ENCODE measurements around the gene CTXND2. TPM values are rescaled to one million over a fixed set of nuclear protein-coding genes. Genes with fewer than 3 reads are reported as not detected.

CTXND2 gene
- total and polyA plus RNA-seq, 10 donors, result not detected

GRCh38 chr1:150905301-150905700 lies 18.4 kb downstream of the CTXND2 start:
- peaks cover 0 to 5% (median 0%) of the 10 kb centered on the region in 6 donors for H3K4me1 ChIP-seq
- H3K27me3 ChIP-seq (replicated peaks in 1 of 7), result no peaks in the 10 kb centered on the region
- no peak overlapping the region for H3K27ac ChIP-seq
- no peak for TF ChIP-seq POLR2AphosphoS5 (IDR thresholded peaks at IDR 0.05)
- TF ChIP-seq CTCF (IDR thresholded peaks at IDR 0.05 in 8 of 11, conservative IDR thresholded peaks at IDR 0.05 in 3 of 11), result no peak
- no peak for TF ChIP-seq POLR2A (IDR thresholded peaks at IDR 0.05)
- intact Hi-C loops (cut with DNase I; ENCODE audit: low total_unique reads), result no loop called here
- no peaks in the 10 kb centered on the region for H3K36me3 ChIP-seq
- no peak overlapping the region for H3K4me3 ChIP-seq
- no peak for DNase-seq
- no peaks in the 10 kb centered on the region for H3K9me3 ChIP-seq
- 91 to 95% (median 92%) methylated on average over 6 of the region's 6 CpGs for WGBS, 5 donors

DNA sequence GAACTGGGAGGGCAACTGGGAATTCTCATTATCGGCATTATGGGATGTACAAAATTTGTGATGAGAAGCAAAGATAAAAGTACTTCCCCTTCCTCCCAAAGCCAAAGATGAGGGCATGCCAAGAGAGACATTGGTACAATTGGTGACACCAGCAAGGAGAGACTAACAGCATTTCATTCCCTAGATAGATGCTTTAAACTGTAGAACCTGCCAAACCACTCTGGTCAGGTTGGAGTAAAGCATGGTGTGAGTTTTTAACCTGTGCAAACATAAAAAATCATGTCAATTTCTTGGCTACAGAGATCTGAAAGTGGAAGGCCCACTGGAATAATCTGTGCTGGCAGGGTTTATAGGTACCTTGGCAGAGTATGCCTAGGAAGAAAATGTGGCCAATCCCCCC lies 19.4 kb downstream of the CTXND2 start:
- no peaks in the 10 kb centered on the region for H3K36me3 ChIP-seq
- WGBS, 5 donors, result 50 to 83% (median 74%) methylated on average over 1 of the region's 1 CpG
- intact Hi-C loops (cut with DNase I; ENCODE audit: low total_unique reads), result no loop called here

GRCh38 chr1:150906813-150907212 lies 19.9 kb downstream of the CTXND2 start:
- no peak for DNase-seq
- Histone ChIP-seq H3K4me1 (peaks cover 0 to 5% (median 0%) of the 10 kb centered on the region in 6 donors), H3K4me3 (no peak overlapping the region), H3K9me3 (no peaks in the 10 kb centered on the region), H3K27ac (no peak overlapping the region), H3K27me3 (replicated peaks in 1 of 7) (no peaks in the 10 kb centered on the region), H3K36me3 (no peaks in the 10 kb centered on the region)
- TF ChIP-seq POLR2A (IDR thresholded peaks at IDR 0.05), result no peak
- TF ChIP-seq CTCF (IDR thresholded peaks at IDR 0.05 in 8 of 11, conservative IDR thresholded peaks at IDR 0.05 in 3 of 11), result no peak
- TF ChIP-seq POLR2AphosphoS5 (IDR thresholded peaks at IDR 0.05), result no peak
- intact Hi-C loops (cut with DNase I; ENCODE audit: low total_unique reads), result no loop called here
- WGBS, 5 donors, result 72 to 97% (median 88%) methylated on average over 2 of the region's 2 CpGs

More for the DNA sequence above, 19.4 kb downstream of the CTXND2 start:
- Histone ChIP-seq H3K27me3 (replicated peaks in 1 of 7) (no peaks in the 10 kb centered on the region), H3K9me3 (no peaks in the 10 kb centered on the region), H3K27ac (no peak overlapping the region), H3K4me1 (peaks cover 0 to 5% (median 0%) of the 10 kb centered on the region in 6 donors), H3K4me3 (no peak overlapping the region)
- no peak for TF ChIP-seq POLR2A (IDR thresholded peaks at IDR 0.05)
- no peak for TF ChIP-seq CTCF (IDR thresholded peaks at IDR 0.05 in 8 of 11, conservative IDR thresholded peaks at IDR 0.05 in 3 of 11)
- no peak for TF ChIP-seq POLR2AphosphoS5 (IDR thresholded peaks at IDR 0.05)
- DNase-seq, result no peak

GRCh38 chr1:150909585-150910180 lies 22.7 kb downstream of the CTXND2 start:
- Histone ChIP-seq H3K9me3 (no peaks in the 10 kb centered on the region), H3K27ac (no peak overlapping the region), H3K4me3 (no peak overlapping the region), H3K27me3 (replicated peaks in 1 of 7) (no peaks in the 10 kb centered on the region), H3K36me3 (no peaks in the 10 kb centered on the region), H3K4me1 (peaks cover 0 to 5% (median 0%) of the 10 kb centered on the region in 6 donors)
- TF ChIP-seq CTCF (IDR thresholded peaks at IDR 0.05 in 8 of 11, conservative IDR thresholded peaks at IDR 0.05 in 3 of 11) (no peak), POLR2AphosphoS5 (IDR thresholded peaks at IDR 0.05) (no peak), POLR2A (IDR thresholded peaks at IDR 0.05) (no peak)
- 79 to 95% (median 90%) methylated on average over 4 of the region's 4 CpGs for WGBS, 5 donors
- no peak for DNase-seq
- intact Hi-C loops (cut with DNase I; ENCODE audit: low total_unique reads), result no loop called here

Measured in spleen (tissue), 11 donors.